ENCODE results near the gene PTCD1. TPM values are rescaled to one million over a fixed set of nuclear protein-coding genes. Genes with fewer than 3 reads are reported as not detected.

Gene PTCD1
- total RNA-seq, 4 donors from 2014 or later = 3.5 to 9.5 (median 5.4) TPM

DNA sequence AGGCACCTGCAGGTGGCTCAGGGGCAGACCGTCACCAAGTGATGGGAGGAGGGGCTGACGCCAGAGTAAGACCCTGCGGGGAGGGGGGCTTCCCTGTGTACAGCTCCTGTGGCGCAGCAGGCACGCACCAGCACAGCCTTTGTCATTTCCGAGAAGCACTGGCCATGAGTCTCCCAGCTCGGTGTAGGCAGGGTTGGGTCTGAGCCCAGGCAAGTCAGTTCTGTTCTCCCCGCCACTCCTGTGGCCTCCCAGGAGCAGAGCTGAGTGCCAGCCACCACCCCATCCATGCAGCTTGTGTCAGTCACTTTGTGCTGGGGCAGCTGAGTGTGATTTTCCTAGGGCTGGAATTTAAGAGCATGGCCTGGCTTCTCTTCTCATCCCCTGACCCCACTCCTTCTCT is 13.3 kb upstream of the PTCD1 start:
- TF ChIP-seq, protein P1, sequence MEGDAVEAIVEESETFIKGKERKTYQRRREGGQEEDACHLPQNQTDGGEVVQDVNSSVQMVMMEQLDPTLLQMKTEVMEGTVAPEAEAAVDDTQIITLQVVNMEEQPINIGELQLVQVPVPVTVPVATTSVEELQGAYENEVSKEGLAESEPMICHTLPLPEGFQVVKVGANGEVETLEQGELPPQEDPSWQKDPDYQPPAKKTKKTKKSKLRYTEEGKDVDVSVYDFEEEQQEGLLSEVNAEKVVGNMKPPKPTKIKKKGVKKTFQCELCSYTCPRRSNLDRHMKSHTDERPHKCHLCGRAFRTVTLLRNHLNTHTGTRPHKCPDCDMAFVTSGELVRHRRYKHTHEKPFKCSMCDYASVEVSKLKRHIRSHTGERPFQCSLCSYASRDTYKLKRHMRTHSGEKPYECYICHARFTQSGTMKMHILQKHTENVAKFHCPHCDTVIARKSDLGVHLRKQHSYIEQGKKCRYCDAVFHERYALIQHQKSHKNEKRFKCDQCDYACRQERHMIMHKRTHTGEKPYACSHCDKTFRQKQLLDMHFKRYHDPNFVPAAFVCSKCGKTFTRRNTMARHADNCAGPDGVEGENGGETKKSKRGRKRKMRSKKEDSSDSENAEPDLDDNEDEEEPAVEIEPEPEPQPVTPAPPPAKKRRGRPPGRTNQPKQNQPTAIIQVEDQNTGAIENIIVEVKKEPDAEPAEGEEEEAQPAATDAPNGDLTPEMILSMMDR (IDR thresholded peaks at IDR 0.05) = no peak
- DNase-seq (ENCODE audit: low spot score) (no peak), ATAC-seq (ENCODE audit: low FRiP score) (no peak)

GRCh38 chr7:99449326-99449725 is 10.7 kb upstream of the PTCD1 start:
- ATAC-seq (ENCODE audit: low FRiP score) = no peak
- DNase-seq (ENCODE audit: low spot score) = no peak
- TF ChIP-seq, protein P1 (IDR thresholded peaks at IDR 0.05) = no peak

DNA sequence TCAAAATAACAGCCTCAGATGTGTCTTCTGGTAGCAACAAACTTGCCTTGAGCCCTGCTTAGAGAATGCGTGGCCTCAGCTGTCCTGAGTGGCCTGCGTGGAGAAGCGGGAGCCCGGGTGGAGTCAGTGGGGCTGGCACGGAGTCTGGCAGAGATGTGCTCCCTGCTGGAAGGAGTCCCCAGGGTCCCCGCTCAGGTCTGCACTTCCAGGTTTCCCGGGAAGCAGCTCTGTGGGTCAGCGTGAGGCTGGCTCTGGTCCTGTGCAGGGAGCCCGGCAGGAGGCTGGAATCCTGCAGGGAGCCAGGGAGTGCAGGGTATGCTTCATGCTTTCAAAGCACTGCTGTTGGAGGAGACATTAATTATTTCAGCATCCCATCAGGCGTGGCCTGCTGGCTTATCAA is 10.3 kb upstream of the PTCD1 start:
- TF ChIP-seq, protein P1 (IDR thresholded peaks at IDR 0.05) = no peak
- DNase-seq (ENCODE audit: low spot score) = no peak
- ATAC-seq (ENCODE audit: low FRiP score) = no peak

DNA sequence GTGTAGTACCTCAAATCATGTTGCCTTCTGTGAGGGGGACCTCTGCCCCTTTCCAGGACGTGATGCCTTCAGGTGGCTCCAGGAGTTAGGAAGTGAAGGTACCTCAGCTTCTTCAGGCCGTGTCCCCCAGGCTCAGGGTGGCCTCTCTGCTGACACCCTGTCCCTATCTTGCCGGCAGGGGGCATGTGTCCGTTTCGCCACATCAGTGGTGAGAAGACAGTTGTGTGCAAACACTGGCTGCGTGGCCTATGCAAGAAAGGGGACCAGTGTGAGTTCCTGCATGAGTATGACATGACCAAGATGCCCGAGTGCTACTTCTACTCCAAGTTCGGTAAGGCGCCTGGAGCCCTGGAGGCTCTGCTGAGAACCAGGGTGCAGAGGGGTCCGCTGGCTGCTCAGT is 9.3 kb upstream of the PTCD1 start:
- TF ChIP-seq, protein P1 (IDR thresholded peaks at IDR 0.05) = no peak
- ATAC-seq (ENCODE audit: low FRiP score) (no peak), DNase-seq (ENCODE audit: low spot score) (no peak)

DNA sequence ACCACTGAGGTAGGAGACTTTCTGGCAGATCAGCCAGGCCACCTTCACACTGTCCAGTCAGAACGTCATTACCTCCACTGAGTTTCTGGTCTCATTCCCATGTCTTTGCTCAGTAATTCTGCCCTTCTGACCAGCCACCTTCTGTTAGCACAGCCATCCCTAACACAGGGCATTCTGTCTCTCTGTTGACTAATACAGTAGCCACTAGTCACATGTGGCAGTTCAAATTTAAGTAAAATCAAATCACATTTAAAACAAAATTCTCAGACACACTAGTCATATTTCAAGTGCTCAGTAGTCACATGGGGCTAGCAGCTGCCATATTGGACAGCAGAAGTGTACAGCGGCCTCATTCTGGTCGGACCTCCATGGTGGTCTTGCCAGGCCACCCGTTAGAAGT is 7.5 kb upstream of the PTCD1 start:
- DNase-seq (ENCODE audit: low spot score) = no peak
- TF ChIP-seq, protein P1 (IDR thresholded peaks at IDR 0.05) = no peak

GRCh38 chr7:99440195-99440594 is 1.6 kb upstream of the PTCD1 start:
- TF ChIP-seq, protein P1 (IDR thresholded peaks at IDR 0.05) = no peak
- no peak for DNase-seq (ENCODE audit: low spot score)
- ATAC-seq (ENCODE audit: low FRiP score) = no peak

More for the DNA sequence above, 7.5 kb upstream of the PTCD1 start:
- no peak for ATAC-seq (ENCODE audit: low FRiP score)

DNA sequence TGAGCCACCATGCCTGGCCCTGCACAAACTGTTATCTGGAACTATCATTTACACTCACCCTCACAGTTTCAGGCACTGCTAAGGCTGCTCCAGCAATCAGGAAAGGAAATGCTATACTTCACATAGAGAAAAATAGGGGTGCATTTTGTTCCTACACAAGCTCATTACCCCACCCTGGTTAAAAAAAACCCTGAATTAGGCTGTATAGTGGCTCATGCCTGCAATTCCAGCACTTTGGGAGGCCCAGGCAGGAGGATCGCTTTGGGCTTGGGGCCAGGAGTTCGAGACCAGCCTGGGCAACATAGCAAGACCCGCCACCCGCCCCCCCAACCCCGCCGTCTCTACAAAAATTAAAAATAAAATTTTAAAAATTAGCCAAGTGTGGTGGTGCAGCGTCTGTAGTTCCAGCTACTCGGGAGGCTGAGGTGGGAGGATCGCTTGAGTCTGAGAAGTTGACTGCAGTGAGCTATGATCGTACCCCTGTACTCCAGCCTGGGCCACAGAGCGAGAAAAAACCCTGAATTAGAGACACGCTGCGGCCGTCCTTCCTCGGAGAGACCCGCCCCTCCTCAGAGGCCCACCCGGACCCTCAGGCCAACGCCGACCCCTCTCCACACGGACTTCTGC is 539 bp downstream of the PTCD1 start:
- TF ChIP-seq, protein P1 (IDR thresholded peaks at IDR 0.05) = no peak
- DNase-seq (ENCODE audit: low spot score) (no peak), ATAC-seq (ENCODE audit: low FRiP score) (peak; percentile 10)
